Psoas muscle (tissue), 8 donors: ENCODE measurements around the gene CROT. TPM values are rescaled to one million over a fixed set of nuclear protein-coding genes. Genes with fewer than 3 reads are reported as not detected.

Experiments
- ATAC-seq, 4 donors: fragments of 200-7000 bp; cut with Tn5 transposase; one replicate each; pipeline ENCODE4 v1.9.1; 2020; ENCODE audit warnings: moderate library complexity in 3 of 4, mild to moderate bottlenecking in 2 of 4
- DNase-seq, 2 donors: peaks; one replicate each; pipeline ENCODE4 v3.0.0-alpha.2; 2020
- H3K27ac ChIP-seq: fragments of 200-600 bp; one replicate; pipeline ENCODE4 v1.8.0; 2022
- H3K27me3 ChIP-seq, 3 donors: fragments of 200-600 bp in 1 of 3; one replicate each; pipeline versions ENCODE4 v1.6.1 to v1.8.0; 2013 to 2022; ENCODE audit warnings: low read length in 2 of 3, mild to moderate bottlenecking in 2 of 3, moderate library complexity in 1 of 3; ENCODE audit not compliant: insufficient read depth in 3 of 3
- H3K36me3 ChIP-seq, 2 donors: fragments of 200-600 bp in 1 of 2; one replicate each; pipeline versions ENCODE4 v1.6.1 to v1.8.0; 2013 to 2022; ENCODE audit warnings: low read depth in 1 of 2, mild to moderate bottlenecking in 1 of 2, moderate library complexity in 1 of 2; ENCODE audit not compliant: insufficient read depth in 1 of 2
- H3K4me1 ChIP-seq: fragments of 200-600 bp; one replicate; pipeline ENCODE4 v1.8.0; 2022
- H3K4me3 ChIP-seq: fragments of 200-600 bp; one replicate; pipeline ENCODE4 v1.8.0; 2022; ENCODE audit warnings: mild to moderate bottlenecking
- H3K9me3 ChIP-seq: fragments of 200-600 bp; one replicate; pipeline ENCODE4 v1.8.0; 2022
- CTCF ChIP-seq: fragments of 200-600 bp; IDR thresholded peaks from one replicate; pipeline ENCODE4 v1.8.0; 2022; ENCODE audit warnings: antibody characterized with exemption
- WGBS, 3 donors: extraction: QIAGEN DNeasy Blood & Tissue Kit; methylation state at CpG; one replicate each; pipeline versions ENCODE4 v1.1.6 to v1.1.7; 2013; 5-methylcytosine and 5-hydroxymethylcytosine counted together
- intact Hi-C, 2 donors: fragments of 100-400 bp; cut with DNase I; formaldehyde crosslinking; loops; one replicate each; pipeline versions ENCODE4 v1.11.0 to v1.14.2; 2022
- polyA plus RNA-seq, 3 donors: library from polyadenylated mRNA; stranded (reverse); fragments of 200-250 nt; gene quantifications; one replicate each; pipeline ENCODE4 v1.2.3, GENCODE V29; 2013
- total RNA-seq, 4 donors: library from RNA; stranded (reverse); fragmentation: NEBNext Ultra II Directional in 2 of 4; extraction: Animal tissue kit (Norgen Biotek cat#: 25700) in 2 of 4; gene quantifications; one replicate each; pipeline versions ENCODE4 v1.2.1 to v1.2.4, GENCODE V29; 2021 to 2023
- donor health status: healthy with polysubstance abuse.
- donor health status: DM: no; HTN: no; CAD: no; lungs with moderate emphysema.
- donor health status: Bipolar disorder and iron deficiency.
- donor health status: healthy.
- donor health status: DM: yes; HTN: yes; CAD: no.
- donor health status: DM: no; HTN: no; CAD: no.
- donor health status: DM: no; HTN: no; CAD: no.
- donor health status: DM: yes; HTN: yes; CAD: no.

Gene CROT
- total and polyA plus RNA-seq, 7 donors = 3.1 to 12.4 (median 8.8) TPM

DNA sequence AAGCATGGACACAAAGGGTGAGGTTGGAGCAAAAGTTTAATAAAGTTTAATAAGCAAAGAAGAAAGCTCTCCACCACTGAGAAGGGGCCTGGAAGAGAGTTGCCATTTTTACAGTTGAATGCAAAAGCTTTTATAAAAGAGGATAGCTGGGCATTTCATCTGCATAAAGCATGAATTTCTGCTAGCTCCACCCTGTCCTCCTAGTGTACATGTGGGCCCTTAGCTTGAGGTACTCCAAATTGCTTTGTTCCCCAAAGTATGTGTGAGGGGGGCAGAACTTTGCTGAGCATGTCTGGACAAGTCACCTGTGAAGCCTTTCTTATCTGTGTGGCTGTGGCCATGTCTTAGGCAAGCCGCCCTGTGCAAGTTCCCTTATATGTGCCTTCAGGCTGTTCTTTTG, 22.6 kb upstream of the CROT start:
- no peak for DNase-seq
- H3K27me3 ChIP-seq = no peaks in the 10 kb centered on the region
- intact Hi-C loops = no loop called here
- no peak for TF ChIP-seq CTCF
- WGBS, 3 donors = 86 to 96% (median 94%) methylated on average over 1 of the region's 1 CpG
- H3K9me3 ChIP-seq = peaks cover 12% of the 10 kb centered on the region
- peaks cover 0 to 2% of the 10 kb centered on the region in 2 donors for H3K36me3 ChIP-seq
- no peak overlapping the region for H3K27ac ChIP-seq
- ATAC-seq = no peak
- H3K4me3 ChIP-seq = no peak overlapping the region
- no peaks in the 10 kb centered on the region for H3K4me1 ChIP-seq

- no peaks in the 10 kb centered on the region for H3K4me1 ChIP-seq
- peaks cover 21% of the 10 kb centered on the region for H3K9me3 ChIP-seq
- intact Hi-C loops = no loop called here
- ATAC-seq = no peak
- H3K27ac ChIP-seq = no peak overlapping the region
- no peak for DNase-seq
- peaks cover 0 to 2% of the 10 kb centered on the region in 2 donors for H3K36me3 ChIP-seq
- H3K27me3 ChIP-seq = no peaks in the 10 kb centered on the region
- no peak for TF ChIP-seq CTCF
- 94 to 99% (median 98%) methylated on average over 2 of the region's 2 CpGs for WGBS, 3 donors
- H3K4me3 ChIP-seq = no peak overlapping the region
Measured at GRCh38 chr7:87325576-87326370, 19.7 kb upstream of the CROT start.

GRCh38 chr7:87328281-87328680, 17.2 kb upstream of the CROT start:
- H3K27ac ChIP-seq = no peak overlapping the region
- H3K4me1 ChIP-seq = no peaks in the 10 kb centered on the region
- TF ChIP-seq CTCF = no peak
- H3K9me3 ChIP-seq = peaks cover 21% of the 10 kb centered on the region
- DNase-seq (no peak), ATAC-seq (no peak)
- intact Hi-C loops = no loop called here
- H3K27me3 ChIP-seq = no peaks in the 10 kb centered on the region
- WGBS, 3 donors = 94 to 98% (median 96%) methylated on average over 3 of the region's 3 CpGs
- H3K4me3 ChIP-seq = no peak overlapping the region
- peaks cover 0 to 2% of the 10 kb centered on the region in 2 donors for H3K36me3 ChIP-seq

DNA sequence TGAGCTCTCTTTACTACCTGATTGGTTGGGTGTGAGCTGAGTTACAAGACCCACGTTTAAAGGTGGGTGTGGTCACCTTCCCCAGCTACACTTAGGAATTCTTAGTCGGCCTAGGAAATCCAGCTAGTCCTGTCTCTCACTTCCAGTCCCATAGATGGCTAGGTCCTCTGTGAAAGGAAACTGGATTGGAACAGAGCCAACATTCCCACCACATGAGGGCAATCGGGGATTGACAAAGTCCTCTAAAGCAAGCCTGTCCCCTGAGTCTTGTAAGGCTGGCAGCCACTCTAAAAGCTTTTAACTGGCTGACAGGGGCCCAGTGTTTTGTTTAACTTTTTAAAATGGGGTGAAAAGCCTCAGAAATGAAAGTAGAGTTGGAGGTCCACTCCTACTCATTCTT, 15.1 kb upstream of the CROT start:
- no peak for TF ChIP-seq CTCF
- Histone ChIP-seq H3K4me3 (no peak overlapping the region), H3K4me1 (no peaks in the 10 kb centered on the region), H3K27ac (no peak overlapping the region), H3K27me3 (no peaks in the 10 kb centered on the region), H3K9me3 (peaks cover 21% of the 10 kb centered on the region), H3K36me3 (peaks cover 0 to 2% of the 10 kb centered on the region in 2 donors)
- ATAC-seq (no peak), DNase-seq (no peak)
- 56 to 69% (median 59%) methylated on average over 3 of the region's 3 CpGs for WGBS, 3 donors
- intact Hi-C loops = no loop called here

DNA sequence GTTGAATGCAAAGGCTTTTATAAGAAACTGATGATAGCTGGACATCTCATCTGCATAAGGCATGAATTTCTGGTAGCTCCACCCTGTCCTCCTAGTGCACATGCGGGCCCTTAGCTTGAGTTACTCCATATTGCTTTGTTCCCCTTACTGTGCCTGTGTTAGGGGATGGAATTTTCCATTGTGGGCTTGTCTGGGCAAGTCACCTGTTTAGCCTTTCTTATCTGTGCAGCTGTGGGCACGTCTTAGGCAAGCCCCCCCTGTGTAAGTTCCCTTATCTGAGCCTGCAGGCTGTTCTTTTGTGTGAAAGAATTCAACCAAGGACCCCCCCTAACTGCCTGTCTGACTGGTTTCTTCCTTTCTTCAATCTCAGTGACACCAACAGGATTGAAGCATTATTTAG, 14.5 kb upstream of the CROT start:
- intact Hi-C loops = no loop called here
- TF ChIP-seq CTCF = no peak
- DNase-seq (no peak), ATAC-seq (no peak)
- WGBS, 3 donors = 73 to 88% (median 77%) methylated on average over 2 of the region's 2 CpGs
- H3K4me1 ChIP-seq = no peaks in the 10 kb centered on the region
- no peak overlapping the region for H3K4me3 ChIP-seq
- H3K27ac ChIP-seq = no peak overlapping the region
- peaks cover 21% of the 10 kb centered on the region for H3K9me3 ChIP-seq
- H3K27me3 ChIP-seq = no peaks in the 10 kb centered on the region
- H3K36me3 ChIP-seq = peaks cover 0 to 2% of the 10 kb centered on the region in 2 donors
